Right ventricle myocardium inferior (tissue), 1 donor: ENCODE data around the gene GCC2. TPM values are rescaled to one million over a fixed set of nuclear protein-coding genes. Genes with fewer than 3 reads are reported as not detected.
"Not testable (repeated sequence)": the region's sequence is repeated elsewhere in the genome, so short reads cannot be mapped to it uniquely, and the experiment has no call there.

ENCODE experiments used
- ATAC-seq: fragments of 200-7000 bp; cut with Tn5 transposase; one replicate; pipeline ENCODE4 v1.9.1; 2020; ENCODE audit warnings: mild to moderate bottlenecking, moderate library complexity
- DNase-seq: peaks from one replicate; pipeline ENCODE4 v3.0.0; 2021; ENCODE audit errors: missing footprints
- intact Hi-C: fragments of 100-400 bp; cut with DNase I; formaldehyde crosslinking; loops from one replicate; pipeline ENCODE4 v1.11.0; 2022
- total RNA-seq: library from RNA; stranded (reverse); fragmentation: NEBNext Ultra II Directional; extraction: Animal tissue kit (Norgen Biotek cat#: 25700); gene quantifications from one replicate; pipeline ENCODE4 v1.2.1, GENCODE V29; 2021
- donor health status: DM: no; HTN: yes; CAD: no; lungs with severe emphysema.

Gene GCC2
- total RNA-seq, 1 donor from 2014 or later: 24.0 TPM

DNA sequence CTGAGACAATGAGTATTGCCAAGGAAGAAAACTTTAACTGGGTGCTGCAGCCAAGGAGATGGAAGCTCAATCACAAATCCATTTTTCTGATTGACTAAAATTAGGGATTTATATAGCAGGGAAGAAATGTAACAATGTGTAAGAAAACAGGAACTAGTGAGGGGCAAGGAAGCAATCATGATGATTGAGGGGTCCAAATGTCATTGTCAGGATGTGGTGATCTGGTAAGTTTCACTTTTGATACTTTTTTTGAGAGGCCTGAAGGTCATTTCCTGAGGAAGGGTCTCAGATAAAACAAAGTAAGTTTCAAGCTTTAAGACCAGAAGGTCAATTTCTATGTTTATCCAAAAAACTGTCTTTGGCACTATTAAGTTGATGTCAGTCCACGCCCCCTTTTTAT, 12.0 kb upstream of the GCC2 start:
- intact Hi-C loops: no loop called here
- no peak for ATAC-seq

DNA sequence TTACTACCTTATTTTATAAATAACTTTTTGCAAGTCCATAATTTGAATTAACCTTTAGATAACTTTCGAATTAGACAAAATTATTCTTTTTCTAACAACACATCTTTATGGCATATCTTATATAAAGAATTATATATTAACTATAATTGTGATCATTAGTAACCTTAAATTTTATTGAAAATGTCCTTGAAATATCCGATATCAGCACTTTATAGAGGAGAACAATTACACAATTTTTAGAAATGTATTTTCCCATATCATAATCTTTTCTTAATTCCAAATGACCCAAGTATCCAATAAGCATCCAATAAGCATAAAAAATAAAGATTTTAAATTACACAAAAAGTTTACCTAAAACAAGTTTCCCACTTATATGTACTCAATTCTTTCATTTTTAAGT, 7.3 kb upstream of the GCC2 start:
- ATAC-seq (no peak), DNase-seq (no peak)
- intact Hi-C loops: no loop called here

More for the DNA sequence above, 12.0 kb upstream of the GCC2 start:
- no peak for DNase-seq

DNA sequence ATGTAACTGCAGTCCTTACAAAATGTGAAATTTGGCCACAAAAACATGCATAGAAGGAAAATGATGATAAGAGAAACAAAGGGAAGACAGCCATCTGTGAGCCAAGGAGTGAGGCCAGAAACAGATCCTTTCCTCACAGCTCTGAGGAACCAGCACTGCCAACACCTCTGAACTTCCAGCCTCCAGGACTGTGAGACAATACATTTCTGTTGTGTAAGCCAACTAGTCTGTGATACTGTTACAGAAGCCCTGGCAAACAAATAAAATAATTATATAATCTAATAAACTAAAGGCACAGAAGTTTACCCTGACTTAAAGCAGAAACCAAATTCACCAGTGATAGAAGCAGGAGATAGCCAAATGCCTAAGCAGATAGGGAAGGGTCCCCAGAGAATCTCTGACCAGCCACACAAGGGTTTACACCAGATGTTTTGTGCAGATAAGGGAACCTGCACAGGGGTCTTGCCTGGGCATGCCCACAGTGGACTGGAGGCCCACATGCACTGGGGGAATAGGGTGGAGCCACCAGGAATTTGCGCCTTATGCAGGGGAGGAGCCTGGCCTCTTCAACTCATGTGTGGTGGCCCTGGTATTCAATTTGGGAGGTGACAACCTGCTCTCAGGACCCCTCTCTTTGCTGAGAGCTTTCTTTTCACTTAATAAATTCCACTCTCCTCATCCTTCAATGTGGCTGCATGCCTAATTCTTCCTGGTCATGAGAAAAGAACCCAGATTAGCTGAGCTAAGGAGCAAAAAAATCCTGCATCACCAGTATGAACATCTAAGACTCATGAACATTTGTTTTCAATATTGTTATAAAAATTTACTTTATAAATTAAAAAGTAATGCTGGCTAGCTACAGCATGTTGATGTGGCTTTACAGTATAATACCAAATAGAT, 3.8 kb upstream of the GCC2 start:
- ATAC-seq (no peak), DNase-seq (no peak)
- intact Hi-C loops: loop anchor here (5.0 kb wide), 3 partner anchors 87 to 272 kb away; partner anchors contain the start of genes LIMS1 and RANBP2

DNA sequence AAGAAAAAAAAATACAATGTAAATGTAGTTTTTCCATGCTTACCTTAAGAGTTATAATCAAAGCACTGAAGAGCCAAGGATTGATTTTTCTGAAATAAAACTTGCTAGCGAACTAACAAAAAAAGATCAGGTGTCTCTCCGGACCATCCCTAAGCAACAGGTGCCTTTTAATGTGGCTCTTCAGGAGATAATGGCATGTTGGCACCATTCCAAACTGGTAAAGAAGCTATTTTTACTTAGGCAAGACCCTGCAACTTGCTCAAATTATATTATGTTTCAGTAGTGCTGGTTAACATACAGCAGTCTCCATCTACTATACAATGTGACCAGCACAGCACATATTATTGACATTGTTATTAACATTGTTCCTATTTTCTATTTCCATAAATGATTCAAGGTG, 2.3 kb upstream of the GCC2 start:
- no peak for ATAC-seq
- DNase-seq: no peak
- intact Hi-C loops: loop anchor here (5.0 kb wide), 3 partner anchors 86 to 271 kb away; partner anchors contain the start of genes LIMS1 and RANBP2

DNA sequence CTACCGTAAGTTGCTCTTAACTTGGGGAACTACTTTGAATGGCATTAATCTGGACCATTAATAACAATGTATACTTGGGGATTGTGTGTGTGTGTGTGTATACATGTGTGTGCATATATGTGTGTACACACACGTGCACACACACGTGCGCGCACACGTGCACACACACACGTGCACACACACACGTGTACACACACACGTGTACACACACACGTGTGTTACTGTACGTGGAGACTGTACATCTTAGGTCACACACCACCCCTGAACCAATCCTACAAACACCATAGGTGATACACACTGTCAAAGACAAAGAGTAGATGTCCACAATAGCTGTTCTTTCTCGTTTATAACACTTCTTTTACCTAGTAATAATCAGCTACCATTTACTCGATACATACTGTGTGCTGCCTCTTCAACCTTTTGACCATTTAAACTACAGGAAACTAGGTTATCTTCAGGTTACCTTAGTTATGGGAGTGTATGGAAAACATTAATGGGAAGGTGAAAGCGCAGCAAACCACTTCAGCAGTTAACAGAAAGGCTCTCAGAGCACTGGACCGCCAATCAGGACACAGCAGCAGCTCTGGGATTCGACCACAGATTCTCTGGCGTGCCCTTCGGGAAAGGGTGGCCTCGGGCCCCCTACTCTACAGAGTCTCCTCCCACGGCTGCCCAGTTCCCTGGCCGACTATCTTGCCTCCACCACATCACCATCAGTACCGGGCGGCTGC, 894 bp upstream of the GCC2 start:
- intact Hi-C loops: loop anchor here (5.0 kb wide), 3 partner anchors 84 to 269 kb away; partner anchors contain the start of genes LIMS1 and RANBP2
- DNase-seq (peak; percentile 74), ATAC-seq (no peak)

DNA sequence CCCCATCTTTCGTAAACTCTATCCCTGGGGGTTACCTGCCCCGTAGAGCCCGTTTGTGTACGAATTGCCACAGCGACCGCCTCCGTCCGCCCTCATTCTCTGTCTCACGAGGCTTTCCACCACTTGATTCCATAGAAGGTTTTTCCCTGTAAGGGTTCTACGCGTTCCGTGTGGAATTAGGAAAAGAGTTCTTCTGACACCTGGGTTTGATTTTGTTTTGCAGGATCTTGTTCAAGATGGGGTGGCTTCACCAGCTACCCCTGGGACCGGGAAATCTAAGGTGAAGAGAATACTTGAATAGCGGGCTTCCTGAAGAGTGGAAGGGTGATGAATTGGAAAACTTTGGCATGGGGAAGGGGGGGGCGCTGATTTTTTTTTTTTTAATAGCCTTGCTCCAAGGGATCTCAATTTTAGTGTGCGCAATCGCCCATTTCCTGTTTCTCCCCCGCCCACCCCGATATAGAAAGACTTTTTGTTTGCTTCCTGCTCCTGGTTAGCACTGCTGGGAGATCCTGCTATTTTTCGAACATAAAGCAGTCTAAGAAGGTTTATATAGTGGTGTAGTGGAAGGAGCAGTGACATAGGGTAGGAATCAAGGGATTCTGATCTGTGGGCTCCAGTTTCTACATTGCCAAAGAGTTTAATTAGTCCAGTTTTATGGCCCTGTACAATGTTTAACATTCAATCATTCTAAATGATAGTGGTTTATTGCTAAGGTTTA, 564 bp downstream of the GCC2 start:
- intact Hi-C loops: loop anchor here (5.0 kb wide), 3 partner anchors 83 to 268 kb away; partner anchors contain the start of genes LIMS1 and RANBP2
- DNase-seq: no peak
- ATAC-seq: no peak

DNA sequence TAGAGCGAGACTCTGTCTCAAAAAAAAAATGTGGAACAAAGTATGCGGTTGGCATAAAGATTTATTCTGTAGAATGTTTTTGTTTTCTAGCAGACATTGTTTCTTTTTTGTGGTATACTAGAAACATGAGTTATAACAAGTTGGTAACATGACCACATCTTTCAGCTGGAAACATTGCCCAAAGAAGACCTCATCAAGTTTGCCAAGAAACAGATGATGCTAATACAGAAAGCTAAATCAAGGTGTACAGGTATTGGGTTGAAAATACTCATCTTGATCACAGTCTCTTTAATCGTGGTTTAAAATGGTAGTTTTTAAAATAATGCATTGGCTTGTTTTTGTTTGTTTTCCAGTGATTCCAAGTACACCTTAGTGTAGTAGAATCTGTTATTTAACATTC, 1.9 kb downstream of the GCC2 start:
- ATAC-seq: no peak
- DNase-seq: no peak
- intact Hi-C loops: no loop called here

DNA sequence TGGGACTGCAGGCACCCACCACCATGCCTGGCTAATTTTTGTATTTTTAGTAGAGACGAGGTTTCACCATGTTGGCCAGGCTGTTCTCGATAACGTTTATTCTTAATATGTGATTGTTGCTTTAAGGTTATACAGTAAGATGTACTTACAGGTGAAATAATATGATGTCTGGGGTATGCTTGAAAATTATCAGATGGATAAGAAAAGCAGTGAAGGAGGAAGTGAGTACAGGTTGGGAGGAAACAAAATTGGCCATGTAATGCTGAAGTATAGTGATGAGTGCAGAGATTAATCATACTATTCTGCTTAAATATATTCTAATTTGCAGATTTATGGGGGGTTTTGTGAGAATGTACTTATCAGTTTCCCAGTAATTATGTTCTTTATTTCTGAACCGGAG, 3.0 kb downstream of the GCC2 start:
- intact Hi-C loops: no loop called here
- ATAC-seq: no peak
- DNase-seq: no peak

DNA sequence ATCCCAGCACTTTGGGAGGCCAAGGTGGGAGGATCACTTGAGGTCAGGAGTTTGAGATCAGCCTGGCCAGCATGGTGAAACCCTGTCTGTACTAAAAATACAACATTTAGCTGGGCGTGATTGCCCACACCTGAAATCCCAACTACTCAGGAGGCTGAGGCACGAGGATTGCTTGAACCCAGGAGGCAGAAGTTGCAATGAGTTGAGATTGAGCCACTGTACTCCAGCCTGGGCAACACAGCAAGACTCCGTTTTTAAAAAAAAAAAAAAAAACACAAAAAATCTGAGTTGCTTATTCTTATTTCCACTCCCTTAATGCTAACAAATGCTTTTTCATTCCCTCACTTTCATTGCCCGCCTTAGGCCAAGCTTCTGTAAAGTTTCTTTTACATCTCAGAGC, 4.5 kb downstream of the GCC2 start:
- ATAC-seq, intact Hi-C loops, DNase-seq: not testable (repeated sequence)

DNA sequence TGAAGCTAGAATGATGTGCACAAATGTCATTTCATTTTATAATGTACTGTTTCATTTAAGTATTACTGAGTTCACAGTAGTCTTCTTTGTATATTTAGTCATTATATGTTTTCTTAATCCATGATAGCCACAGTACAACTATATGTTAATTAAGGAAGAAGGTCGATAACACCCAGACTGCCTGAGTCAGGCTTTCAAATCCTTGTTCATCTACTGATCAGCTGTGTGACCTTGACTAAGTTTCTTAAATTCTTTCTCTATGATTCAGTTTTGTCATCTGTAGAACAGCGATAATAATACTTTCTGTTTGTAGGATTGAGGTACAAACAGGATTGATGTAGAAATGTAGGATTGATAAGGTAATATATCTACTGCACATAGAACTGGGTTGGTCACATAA, 5.4 kb downstream of the GCC2 start:
- DNase-seq: no peak
- intact Hi-C loops: no loop called here
- ATAC-seq: no peak

DNA sequence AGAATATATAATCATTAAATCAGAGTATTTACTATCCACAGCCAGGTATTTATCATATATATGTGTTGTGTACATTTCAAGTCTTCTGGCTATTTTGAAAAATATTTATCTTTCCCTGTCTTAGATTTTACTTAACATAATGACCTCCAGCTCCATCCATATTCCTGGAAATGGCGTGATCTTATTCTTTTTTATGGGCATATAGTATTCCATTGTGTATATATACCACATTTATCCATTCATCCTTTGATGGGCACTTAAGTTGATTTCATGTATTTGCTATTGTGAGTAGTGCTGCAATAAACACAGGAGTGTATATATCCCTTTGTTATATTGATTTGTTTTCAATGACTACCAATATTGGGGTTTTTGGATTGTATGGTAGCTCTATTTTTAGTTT, 6.6 kb downstream of the GCC2 start:
- intact Hi-C loops: no loop called here
- no peak for ATAC-seq
- DNase-seq: no peak

DNA sequence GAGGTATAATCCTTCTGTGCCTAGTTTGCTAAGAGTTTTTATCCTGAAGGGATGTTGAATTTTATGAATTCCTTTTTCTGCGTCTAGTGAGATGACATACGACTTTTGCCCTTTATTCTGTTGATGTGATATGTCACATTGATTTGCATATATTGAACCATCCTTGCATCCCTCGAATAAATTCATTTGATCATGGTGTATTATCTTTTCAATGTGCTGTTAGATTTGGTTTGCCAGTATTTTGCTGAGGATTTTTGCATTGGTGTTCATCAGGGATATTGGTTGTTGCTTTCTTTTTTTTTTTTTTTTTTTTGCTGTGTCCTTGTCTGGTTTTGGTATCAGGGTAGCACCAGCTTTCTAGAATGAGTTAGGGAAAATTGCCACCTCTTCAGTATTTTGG, 9.1 kb downstream of the GCC2 start:
- DNase-seq: no peak
- intact Hi-C loops: no loop called here
- no peak for ATAC-seq

DNA sequence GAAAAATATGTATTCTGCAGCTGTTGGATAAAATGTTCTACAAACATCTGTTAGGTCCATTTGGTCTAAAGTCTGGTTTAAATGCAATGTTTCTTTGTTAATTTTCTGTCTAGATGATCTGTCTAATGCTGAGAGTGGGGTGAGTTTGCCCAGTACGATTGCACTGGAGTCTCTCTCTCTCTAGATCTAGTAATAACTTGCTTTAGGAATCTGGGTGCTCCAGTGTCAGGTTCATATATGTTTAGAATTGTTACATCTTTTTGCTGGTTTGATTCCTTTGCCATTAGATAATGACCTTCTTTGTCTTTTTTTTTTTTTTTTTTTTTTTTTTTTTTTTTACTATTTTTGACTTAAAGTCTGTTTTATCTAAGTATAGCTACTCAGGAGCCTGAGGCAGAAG, 10.4 kb downstream of the GCC2 start:
- intact Hi-C loops: no loop called here
- ATAC-seq (no peak), DNase-seq (no peak)

DNA sequence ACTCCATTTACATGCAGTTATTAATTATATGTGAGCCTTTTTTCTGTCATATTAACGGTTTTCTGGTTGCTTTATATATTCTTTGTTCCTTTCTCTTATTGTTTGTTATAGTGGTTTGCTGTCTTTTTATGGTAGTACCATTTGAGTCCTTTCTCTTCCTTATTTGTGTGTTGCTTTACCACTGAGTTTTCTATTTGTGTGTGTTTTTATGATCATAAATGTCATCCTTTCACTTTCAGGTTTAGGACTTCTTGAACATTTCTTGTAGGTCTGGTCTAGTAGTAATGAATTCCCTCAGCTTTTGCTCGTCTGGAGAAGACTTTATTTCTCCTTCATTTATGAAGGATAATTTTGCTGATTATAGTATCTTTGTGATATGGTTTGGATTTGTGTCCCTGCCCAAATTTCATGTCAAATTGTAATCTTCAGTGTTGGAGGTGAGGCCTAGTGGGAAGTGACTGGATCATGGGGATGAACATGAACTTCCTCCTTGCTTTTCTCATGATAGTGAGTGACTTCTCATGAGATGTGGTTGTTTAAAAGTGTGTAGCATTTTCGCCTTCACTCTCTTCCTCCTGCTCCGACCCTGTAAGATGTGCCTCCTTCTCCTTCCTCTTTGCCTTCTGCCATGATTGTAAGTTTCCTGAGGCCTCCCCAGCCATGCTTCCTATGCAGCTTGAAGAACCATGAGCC, 11.5 kb downstream of the GCC2 start:
- no peak for ATAC-seq
- DNase-seq: no peak
- intact Hi-C loops: no loop called here

DNA sequence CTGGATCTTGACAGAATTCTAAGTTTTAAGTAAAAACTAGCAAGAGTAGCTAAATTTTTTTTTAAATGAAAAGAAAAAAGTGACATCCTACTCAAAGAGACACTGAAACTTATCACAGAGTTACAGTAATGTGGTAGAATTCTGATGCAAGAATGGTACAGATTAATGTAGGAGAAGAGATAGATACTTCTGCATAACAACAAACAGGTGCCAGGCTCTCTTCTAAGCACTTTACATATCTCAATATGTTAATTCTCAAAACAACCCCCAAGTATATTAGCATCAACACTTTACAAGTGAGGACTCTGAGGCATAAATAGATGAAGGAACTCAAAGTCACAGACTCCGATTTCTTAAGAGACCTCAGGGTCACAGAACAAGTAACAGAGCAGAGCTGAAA, 28.1 kb downstream of the GCC2 start:
- DNase-seq (no peak), ATAC-seq (no peak)
- intact Hi-C loops: no loop called here

DNA sequence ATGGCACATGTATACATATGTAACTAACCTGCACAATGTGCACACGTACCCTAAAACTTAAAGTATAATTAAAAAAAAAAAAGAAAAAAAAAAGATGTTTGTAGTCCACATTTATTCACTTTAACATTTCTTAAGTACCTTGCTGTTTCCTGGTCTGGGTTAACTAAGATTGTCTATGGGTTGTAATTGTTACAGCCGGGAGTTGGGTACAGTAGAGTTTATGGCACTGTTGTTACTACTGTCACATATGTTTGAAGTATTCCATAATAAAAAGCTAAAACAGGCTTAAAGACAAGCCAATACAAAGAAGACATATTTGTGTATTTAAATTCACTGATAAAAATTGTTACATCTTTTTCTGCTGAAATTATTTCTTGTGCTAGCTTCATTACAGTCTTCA, 36.2 kb downstream of the GCC2 start:
- ATAC-seq: no peak
- intact Hi-C loops: no loop called here
- DNase-seq: no peak

DNA sequence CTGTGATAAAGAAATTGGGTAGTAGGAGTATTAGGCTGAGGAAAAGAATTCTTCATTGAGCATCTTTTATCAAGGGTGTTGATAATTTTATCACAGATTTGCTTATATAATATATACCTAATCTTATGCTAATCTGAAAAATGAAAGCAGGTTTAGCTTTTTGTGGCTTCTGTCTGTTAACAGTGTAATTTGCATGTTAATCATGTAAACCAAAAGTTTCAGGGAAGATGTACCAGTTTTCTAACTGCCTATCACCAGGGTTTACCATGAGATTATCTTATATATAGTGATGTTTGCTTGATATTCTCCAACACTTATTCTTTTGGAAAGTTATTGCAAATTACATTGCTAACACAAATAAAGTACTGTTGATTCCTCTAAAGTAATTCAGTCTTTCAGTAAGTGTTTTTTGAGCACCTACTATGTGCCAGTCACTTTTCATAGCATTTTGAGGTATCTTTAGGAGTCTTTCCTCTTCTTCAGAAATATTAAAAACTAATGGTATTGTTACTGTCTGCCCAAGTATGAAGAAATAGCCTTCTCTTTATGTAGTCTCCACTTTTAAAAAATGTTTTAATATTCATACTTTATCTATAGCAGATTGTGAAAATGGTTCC, 41.6 kb downstream of the GCC2 start:
- ATAC-seq (no peak), DNase-seq (no peak)
- intact Hi-C loops: no loop called here

DNA sequence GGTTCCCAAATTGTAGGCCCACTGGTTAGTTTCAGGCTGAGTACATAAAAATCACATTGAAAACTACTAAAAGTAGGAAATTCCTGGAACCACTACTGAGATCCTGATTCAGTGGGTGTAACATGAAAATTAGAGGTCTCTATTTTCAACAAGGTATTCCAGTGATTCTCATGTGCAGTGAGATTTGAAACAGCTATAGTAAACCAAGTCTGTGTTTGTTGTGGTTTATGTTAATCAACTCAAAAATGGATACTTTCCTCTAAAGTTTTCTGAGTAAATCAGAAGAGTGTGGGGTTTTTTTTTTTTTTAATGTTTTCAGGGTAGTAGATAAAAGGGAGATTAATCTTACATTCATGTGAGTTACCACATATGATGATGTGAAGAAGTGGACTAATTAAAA, 42.8 kb downstream of the GCC2 start:
- intact Hi-C loops: no loop called here
- DNase-seq (no peak), ATAC-seq (no peak)
